Measurements from ENCODE around the gene FAM20A.
A peak's percentile ranks its signal among the peaks of the same experiment; 100 is the strongest.
"Not testable (repeated sequence)": the region's sequence is repeated elsewhere in the genome, so short reads cannot be mapped to it uniquely, and the experiment has no call there.

FAM20A gene

GRCh38 chr17:68518063-68518815 lies 82.9 kb downstream of the FAM20A start:
- no peak for DNase-seq

- DNase-seq, result not testable (repeated sequence)
These were observed 83.6 kb downstream of the FAM20A start for GRCh38 chr17:68517605-68518004.

GRCh38 chr17:68516732-68517131 lies 84.4 kb downstream of the FAM20A start:
- DNase-seq, result no peak

- no peak for DNase-seq
These were observed 86.1 kb downstream of the FAM20A start for GRCh38 chr17:68514831-68515635.

- DNase-seq, result no peak
These were observed 87.2 kb downstream of the FAM20A start for GRCh38 chr17:68513932-68514331.

- no peak for DNase-seq
These were observed 88.2 kb downstream of the FAM20A start for GRCh38 chr17:68512960-68513474.

- DNase-seq, result peak; percentile 79
These were observed 88.8 kb downstream of the FAM20A start, which contains the start of gene PRKAR1A for GRCh38 chr17:68512247-68512959. Gene PRKAR1A (plus strand): TSS chr17:68512430. CDS start chr17:68515400, 2,970 bp downstream.

DNA sequence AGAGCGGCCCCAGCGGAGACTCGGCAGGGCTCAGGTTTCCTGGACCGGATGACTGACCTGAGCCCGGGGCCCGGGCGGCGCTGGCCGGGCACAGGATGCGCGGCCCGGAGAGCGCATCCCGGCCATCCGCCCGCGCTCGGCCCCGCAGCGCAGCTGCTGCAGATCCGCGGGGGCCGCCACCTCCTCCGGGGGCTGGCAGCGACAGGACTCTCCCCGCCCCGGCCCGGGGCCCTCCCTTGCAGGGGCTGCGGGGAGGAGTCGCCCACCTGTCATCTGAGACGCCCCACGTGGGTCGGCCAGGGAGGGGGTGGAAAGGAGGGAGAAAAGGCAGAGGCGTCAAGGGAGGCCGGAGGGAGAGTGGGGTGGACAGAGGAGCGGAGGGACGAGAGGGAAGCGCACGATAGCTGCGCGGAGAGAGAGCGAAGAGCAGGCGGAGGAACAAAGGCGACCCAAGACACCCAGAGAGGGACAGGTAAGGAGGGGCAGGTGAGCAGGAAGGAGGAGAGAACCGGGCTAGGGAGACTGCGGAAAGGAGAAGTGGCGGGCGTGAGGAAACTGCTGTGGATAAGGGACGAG lies 89.4 kb downstream of the FAM20A start:
- DNase-seq, result peak; percentile 53

GRCh38 chr17:68511254-68511670 lies 89.9 kb downstream of the FAM20A start:
- no peak for DNase-seq

DNA sequence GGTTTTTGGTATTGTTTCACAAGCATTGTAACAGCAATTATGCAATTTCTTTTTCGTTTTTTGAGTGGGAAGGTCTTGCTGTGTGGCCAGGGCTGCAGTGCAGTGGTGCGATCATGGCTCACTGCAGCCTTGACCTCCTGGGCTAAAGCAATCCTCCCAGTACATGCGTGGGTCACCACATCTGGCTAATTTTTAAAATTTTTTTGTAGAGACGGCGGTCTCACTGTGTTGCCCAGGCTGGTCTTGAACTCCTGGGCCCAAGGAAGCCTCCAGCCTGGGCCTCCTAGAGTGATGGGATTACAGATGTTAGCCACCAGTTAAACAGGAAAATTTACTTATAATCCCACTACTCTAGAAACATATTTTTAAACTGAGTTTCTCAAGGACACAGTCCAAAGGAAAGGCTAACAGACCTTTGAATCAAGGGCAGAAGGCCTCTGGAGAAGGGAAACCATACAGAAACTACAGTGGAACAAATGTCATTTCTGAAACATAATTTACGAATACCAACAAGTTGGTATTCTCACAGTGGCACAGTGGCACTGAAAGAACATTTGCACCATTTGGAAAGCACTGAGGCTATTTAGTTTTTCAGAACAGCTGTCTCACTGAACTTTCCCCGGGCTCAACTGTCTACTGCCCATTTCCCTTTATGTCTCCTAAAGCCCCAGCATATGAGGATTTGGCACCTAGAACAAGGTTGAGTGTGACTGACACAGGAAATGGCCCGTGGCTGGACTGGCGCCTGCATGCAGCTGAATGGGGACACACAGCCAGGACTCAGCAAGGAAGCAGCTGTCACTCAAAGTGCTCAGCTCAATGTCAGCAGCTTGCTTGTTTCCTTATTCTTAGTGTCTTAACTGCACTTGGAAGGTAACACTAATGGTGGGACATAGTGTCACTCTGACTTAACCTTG lies 91.8 kb downstream of the FAM20A start:
- peak; percentile 53 for DNase-seq

GRCh38 chr17:68507576-68507975 lies 93.6 kb downstream of the FAM20A start:
- no peak for DNase-seq

GRCh38 chr17:68505951-68506350 lies 95.2 kb downstream of the FAM20A start:
- no peak for DNase-seq

DNA sequence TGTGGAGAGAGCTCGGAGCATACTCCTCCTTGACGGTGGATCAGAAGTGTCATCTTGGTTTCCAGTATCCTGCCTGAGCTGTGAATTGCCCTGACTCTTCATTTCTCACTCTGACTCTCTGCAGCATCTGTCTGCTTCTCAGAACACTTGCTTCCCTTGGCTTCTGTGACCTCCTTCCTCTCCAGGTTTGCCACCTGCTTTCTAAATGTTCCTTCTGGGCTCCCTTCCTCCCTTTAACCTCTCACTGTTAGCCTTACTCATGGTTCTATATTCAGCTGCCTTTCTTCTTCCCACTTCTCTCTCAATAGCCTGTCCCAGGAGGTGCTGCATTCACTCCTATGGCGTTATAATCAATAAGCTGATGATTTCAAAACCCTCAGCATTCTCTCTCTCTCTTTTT lies 100.1 kb downstream of the FAM20A start:
- no peak for DNase-seq

DNA sequence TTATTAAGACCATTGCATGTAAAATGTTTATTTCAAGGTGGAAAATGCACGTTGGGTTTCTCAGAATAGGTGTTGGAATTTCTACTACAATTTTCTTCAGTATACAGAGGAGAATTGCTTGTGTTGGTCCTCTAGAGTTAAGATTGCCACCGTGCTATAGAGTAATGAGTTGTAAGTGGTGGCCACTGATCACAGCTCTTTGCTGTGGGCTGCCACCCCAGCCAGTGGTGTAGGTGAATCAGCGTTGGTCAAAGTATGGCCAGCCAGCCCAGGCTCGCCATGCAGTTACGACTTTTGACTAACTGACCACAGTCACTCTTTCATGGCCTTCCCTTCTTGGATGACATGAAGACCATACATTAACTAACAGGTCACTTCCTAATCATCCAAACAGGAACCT lies 101.6 kb downstream of the FAM20A start:
- no peak for DNase-seq

GRCh38 chr17:68498479-68499326 lies 102.5 kb downstream of the FAM20A start:
- DNase-seq, result no peak

DNA sequence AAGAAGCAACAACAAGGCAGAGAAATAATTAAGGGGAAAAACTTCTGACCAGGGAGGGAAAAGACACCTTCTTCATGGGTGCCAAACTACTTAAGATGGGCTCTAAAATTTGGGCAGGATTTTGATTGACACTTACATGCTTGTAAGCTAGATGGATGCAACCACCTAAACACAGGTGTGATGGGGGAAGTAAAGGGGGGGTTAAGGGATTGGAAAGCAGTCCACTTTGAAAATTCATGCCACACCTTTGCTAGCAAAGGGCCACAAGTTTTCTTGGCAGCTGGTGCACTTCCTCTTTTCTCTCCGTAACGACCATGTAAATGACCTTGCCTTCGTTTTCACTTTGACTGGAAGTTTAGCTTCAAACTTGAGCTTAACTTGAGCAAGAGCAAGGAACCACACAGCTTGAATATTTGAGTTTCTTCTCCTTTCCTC lies 103.3 kb downstream of the FAM20A start:
- no peak for DNase-seq

GRCh38 chr17:68495081-68495480 lies 106.1 kb downstream of the FAM20A start:
- DNase-seq, result no peak

DNA sequence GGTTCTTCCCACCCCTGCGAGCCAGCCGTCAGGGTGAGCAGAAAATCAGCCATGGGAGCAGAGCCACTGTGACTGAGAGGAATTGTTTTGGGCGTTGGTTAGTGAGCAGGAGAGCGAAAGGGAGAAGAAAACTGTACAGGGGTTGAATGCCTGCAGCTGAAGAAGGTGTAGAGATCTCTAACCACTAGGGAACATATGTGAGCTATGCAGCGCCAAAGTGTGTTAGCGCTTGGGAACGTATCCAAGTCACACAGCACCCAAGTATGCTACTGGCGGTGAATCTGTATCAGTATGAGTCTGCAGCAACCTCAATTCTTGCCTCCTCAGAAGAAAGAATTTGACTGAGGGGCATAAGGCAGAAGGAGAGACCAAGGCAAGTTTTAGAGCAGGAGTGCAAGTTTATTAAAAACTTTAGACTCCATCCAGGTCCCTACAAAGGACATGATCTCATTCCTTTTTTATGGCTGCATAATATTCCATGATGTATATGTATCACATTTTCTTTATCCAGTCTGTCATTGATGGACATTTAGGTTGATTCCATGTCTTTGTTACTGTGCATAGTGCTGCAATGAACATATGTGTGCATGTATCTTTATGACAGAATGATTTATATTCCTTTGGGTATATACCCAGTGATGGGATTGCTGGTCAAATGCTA lies 108.6 kb downstream of the FAM20A start:
- DNase-seq, result peak; percentile 19

DNA sequence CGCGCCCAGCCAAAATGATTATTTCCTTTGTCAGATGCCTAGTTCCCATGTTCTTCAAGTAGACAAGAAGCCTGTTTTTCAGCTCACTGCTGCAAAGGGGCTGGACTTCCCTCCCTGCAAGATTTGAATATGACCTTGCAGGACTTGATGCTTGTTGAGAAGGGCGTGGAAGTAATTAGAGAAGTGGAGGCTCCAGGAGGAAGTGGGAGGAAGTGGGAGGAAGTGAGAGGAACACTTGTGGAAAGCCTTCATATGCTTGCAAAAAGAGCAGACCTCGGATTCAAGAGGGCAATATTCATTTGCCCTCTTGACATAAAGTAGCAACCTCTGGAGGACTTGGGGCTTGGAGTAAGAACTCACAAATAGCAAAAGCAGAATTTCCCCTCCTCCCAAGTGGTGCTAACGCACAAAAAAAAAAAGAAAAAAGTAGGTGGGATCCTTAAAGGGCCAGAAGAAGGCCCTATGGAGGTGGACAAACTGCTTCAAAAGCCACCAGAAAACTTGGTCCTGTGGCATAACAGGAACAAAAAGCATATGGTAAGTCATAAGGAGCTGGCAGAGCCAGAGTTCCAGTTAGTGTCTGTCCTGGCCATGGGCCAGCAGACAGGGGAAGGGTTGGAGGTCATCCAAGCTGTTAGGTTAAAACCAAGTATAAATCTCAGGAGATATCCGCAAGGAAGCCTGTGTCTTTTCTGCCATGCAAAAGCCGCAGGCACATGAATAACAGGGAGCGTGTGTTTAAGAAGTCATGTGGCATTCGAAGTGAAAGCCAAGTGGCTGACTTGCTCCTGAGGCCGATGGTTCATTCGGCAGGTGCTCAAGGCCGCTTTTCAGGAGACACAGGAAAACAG lies 109.6 kb downstream of the FAM20A start:
- peak; percentile 56 for DNase-seq
